Panc1 (cell line): ENCODE measurements around the gene NIT2. TPM values are rescaled to one million over a fixed set of nuclear protein-coding genes. Genes with fewer than 3 reads are reported as not detected.

Experiments
- ATAC-seq: fragments of 200-7000 bp; cut with Tn5 transposase; 2 replicates; pipeline ENCODE4 v1.9.1; 2020; ENCODE audit warnings: mild to moderate bottlenecking, moderate library complexity
- BruUV-seq: library from RNA; stranded (reverse); fragments of 400-500 nt; replicated peaks from 2 replicates; lab custom pipeline; 2021; lab: Mats Ljungman, UMichigan
- CTCF ChIA-PET: fragments of 300-600 bp; sonication (Branson Sonifier 250); formaldehyde crosslinking; loops from one replicate; lab custom pipeline; 2022; ENCODE audit warnings: antibody characterized with exemption; lab: Charles Lee
- POLR2A ChIA-PET: fragments of 300-600 bp; sonication (Branson Sonifier 250); formaldehyde crosslinking; loops from one replicate; lab custom pipeline; 2022; ENCODE audit warnings: antibody characterized with exemption; lab: Charles Lee
- DNase-seq: peaks from one replicate; pipeline ENCODE4 v3.0.0-alpha.2; 2010; ENCODE audit warnings: low read depth, low spot score
- H3K27ac ChIP-seq: 2 replicates; pipeline ENCODE4 v1.5.1; 2011; ENCODE audit warnings: mild to moderate bottlenecking, low read length, inconsistent platforms
- H3K27me3 ChIP-seq: fragments of 200-500 bp; sonication (Bioruptor generic); 2 replicates; pipeline ENCODE4 v1.6.0; 2014; ENCODE audit warnings: low read length, inconsistent platforms; ENCODE audit not compliant: control insufficient read depth, insufficient read depth
- H3K36me3 ChIP-seq: fragments of 200-500 bp; sonication (Bioruptor generic); 2 replicates; pipeline ENCODE4 v1.5.1; 2014; ENCODE audit warnings: inconsistent platforms, mild to moderate bottlenecking, low read length, moderate library complexity; ENCODE audit not compliant: control insufficient read depth, insufficient read depth
- H3K4me1 ChIP-seq: 2 replicates; pipeline ENCODE4 v1.5.1; 2011; ENCODE audit warnings: inconsistent platforms, mild to moderate bottlenecking, low read length, moderate library complexity; ENCODE audit not compliant: control insufficient read depth, insufficient read depth
- H3K4me3 ChIP-seq, 2 experiments: 2 replicates each; pipeline ENCODE4 v1.5.1; 2011 to 2012; ENCODE audit warnings: low read depth in 2 of 2, low read length in 2 of 2, mild to moderate bottlenecking in 2 of 2, inconsistent platforms in 1 of 2, moderate library complexity in 1 of 2
- H3K9me3 ChIP-seq: fragments of 200-500 bp; sonication (Bioruptor generic); 2 replicates; pipeline ENCODE4 v1.5.1; 2014; ENCODE audit warnings: low read depth, mild to moderate bottlenecking, inconsistent platforms, low read length, moderate library complexity; ENCODE audit not compliant: control insufficient read depth, insufficient read depth
- CTCF ChIP-seq: fragments of 450-650 bp; IDR thresholded peaks from 2 replicates; pipeline ENCODE4 v1.5.1; 2017; ENCODE audit warnings: mild to moderate bottlenecking
- POLR2AphosphoS5 ChIP-seq: IDR thresholded peaks from 2 replicates; pipeline ENCODE4 v1.6.1; 2012; ENCODE audit warnings: mild to moderate bottlenecking, low read depth, low read length, moderate library complexity
- SIN3A ChIP-seq: IDR thresholded peaks from 2 replicates; pipeline ENCODE4 v1.6.1; 2012; ENCODE audit warnings: low read depth, mild to moderate bottlenecking, low read length, moderate library complexity, borderline replicate concordance; ENCODE audit not compliant: insufficient read depth
- TCF7L2 ChIP-seq: IDR thresholded peaks from 2 replicates; pipeline ENCODE4 v1.6.1; 2011; ENCODE audit warnings: mild to moderate bottlenecking, low read depth, low read length, inconsistent platforms
- in situ Hi-C: cut with HindIII; loops from 2 replicates; pipeline ENCODE4 v1.10.0; 2016; ENCODE audit warnings: low sequenced_read_pairs, low pct_unique_long_range_greater_than_20kb
- intact Hi-C: fragments of 100-400 bp; cut with micrococcal nuclease; formaldehyde crosslinking; loops from one replicate; pipeline ENCODE4 v1.10.0; 2022; ENCODE audit not compliant: unreplicated experiment
- total RNA-seq: library from RNA; stranded (reverse); gene quantifications from one replicate; pipeline ENCODE4 v1.2.1, GENCODE V29; 2021; ENCODE audit not compliant: unreplicated experiment
- TF ChIP-seq, protein P1 (sequence below), 2 experiments: IDR thresholded peaks; 2 replicates each; pipeline ENCODE4 v1.6.1; 2011 to 2012; ENCODE audit warnings: low read depth in 2 of 2, control low read depth in 1 of 2, low read length in 1 of 2, mild to moderate bottlenecking in 1 of 2, moderate library complexity in 1 of 2; ENCODE audit not compliant: insufficient read depth in 1 of 2

NIT2 gene
- total RNA-seq, 1 experiment from 2014 or later: 97.2 TPM

DNA sequence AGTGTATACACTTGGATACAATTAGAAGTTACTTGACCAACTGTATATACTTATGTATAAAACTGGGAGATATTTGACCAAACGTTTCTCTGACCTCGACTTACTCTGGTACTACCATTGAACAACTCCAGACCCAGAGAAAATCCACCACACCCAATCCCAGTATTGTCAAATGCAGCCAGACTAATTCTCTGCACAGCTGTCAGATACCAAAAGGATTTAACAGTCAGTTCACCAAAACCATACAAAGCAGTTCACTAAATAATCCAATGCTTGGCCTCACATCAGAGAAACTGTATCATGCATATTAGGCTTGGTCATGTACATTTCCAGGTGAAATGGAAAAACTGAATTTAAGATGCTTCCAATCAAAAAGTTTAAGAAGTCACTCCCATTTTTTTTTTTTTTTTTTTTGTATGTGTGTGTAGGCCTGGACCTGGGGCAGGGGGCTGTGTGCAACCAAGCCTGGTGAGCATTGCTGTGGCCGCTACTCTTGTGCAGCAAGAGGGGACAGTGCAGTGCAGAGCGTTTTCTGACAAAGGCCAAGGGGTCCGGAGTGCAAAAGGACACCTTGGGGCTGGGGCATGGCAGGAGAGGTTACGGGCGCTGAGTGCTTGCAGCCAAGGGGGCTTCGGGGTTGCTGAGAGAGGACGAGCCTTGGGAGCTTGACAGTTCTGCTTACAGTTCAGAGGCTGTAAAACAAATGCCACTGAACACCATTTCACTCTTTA is 64.9 kb downstream of the NIT2 start:
- peak overlapping the region; percentile 74 to 87 for H3K4me3 ChIP-seq
- intact Hi-C loops: loop anchor here (10.0 kb wide), 1 partner anchor 195 kb away; no protein-coding TSS in a partner anchor
- BruUV-seq: TSS peak; percentile 71
- in situ Hi-C loops: no loop called here
- ChIA-PET CTCF (no interaction called here), POLR2A (interaction anchor here (0.7 kb wide), 1 partner anchor 43 kb away, joined by 4 read pairs; no protein-coding TSS in a partner anchor)
- no peak for DNase-seq
- H3K9me3 ChIP-seq: no peaks in the 10 kb centered on the region
- peak overlapping the region; percentile 98 for H3K27ac ChIP-seq
- ATAC-seq: no peak
- H3K4me1 ChIP-seq: peaks cover 15% of the 10 kb centered on the region; the same call in 1 of the 2 replicates
- H3K36me3 ChIP-seq: no peaks in the 10 kb centered on the region; the same call in 1 of the 2 replicates
- TF ChIP-seq SIN3A (no peak), TCF7L2 (no peak), POLR2AphosphoS5 (no peak), CTCF (no peak)
- TF ChIP-seq, protein P1, sequence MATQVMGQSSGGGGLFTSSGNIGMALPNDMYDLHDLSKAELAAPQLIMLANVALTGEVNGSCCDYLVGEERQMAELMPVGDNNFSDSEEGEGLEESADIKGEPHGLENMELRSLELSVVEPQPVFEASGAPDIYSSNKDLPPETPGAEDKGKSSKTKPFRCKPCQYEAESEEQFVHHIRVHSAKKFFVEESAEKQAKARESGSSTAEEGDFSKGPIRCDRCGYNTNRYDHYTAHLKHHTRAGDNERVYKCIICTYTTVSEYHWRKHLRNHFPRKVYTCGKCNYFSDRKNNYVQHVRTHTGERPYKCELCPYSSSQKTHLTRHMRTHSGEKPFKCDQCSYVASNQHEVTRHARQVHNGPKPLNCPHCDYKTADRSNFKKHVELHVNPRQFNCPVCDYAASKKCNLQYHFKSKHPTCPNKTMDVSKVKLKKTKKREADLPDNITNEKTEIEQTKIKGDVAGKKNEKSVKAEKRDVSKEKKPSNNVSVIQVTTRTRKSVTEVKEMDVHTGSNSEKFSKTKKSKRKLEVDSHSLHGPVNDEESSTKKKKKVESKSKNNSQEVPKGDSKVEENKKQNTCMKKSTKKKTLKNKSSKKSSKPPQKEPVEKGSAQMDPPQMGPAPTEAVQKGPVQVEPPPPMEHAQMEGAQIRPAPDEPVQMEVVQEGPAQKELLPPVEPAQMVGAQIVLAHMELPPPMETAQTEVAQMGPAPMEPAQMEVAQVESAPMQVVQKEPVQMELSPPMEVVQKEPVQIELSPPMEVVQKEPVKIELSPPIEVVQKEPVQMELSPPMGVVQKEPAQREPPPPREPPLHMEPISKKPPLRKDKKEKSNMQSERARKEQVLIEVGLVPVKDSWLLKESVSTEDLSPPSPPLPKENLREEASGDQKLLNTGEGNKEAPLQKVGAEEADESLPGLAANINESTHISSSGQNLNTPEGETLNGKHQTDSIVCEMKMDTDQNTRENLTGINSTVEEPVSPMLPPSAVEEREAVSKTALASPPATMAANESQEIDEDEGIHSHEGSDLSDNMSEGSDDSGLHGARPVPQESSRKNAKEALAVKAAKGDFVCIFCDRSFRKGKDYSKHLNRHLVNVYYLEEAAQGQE (IDR thresholded peaks at IDR 0.05; ENCODE audit: insufficient read depth in 1 of 2, low read depth in 2 of 2, low read length in 1 of 2): no peak
- H3K27me3 ChIP-seq: no peaks in the 10 kb centered on the region

DNA sequence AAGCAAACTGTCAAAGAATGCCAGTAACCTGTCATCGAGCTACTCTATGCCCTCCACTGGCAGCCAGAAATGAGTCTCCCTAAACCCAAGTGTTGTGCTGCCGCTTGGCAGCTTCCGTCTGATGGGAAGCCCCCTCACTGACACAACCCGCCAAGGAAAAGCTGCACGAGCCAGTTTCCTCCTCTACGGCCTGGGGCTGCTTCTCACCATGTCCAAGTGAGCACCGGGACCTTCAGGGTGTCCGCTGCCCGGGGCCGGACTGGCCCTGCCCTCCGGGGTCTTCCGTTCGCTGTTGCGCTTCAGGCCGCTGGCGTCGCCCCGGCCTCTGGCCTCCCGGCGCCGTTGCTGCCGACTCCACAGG is 65.8 kb downstream of the NIT2 start:
- DNase-seq (no peak), ATAC-seq (peak; percentile 6)
- TF ChIP-seq SIN3A (no peak), POLR2AphosphoS5 (no peak), TCF7L2 (no peak), CTCF (no peak)
- TF ChIP-seq, protein P1 (IDR thresholded peaks at IDR 0.05; ENCODE audit: insufficient read depth in 1 of 2, low read depth in 2 of 2, low read length in 1 of 2): no peak
- Histone ChIP-seq H3K4me3 (peak overlapping the region; percentile 74 to 87), H3K27ac (peak overlapping the region; percentile 98), H3K4me1 (peaks cover 15% of the 10 kb centered on the region; the same call in 1 of the 2 replicates), H3K9me3 (no peaks in the 10 kb centered on the region), H3K27me3 (no peaks in the 10 kb centered on the region), H3K36me3 (no peaks in the 10 kb centered on the region; the same call in 1 of the 2 replicates)
- intact Hi-C loops: loop anchor here (10.0 kb wide), 1 partner anchor 194 kb away; no protein-coding TSS in a partner anchor
- POLR2A ChIA-PET: interaction anchor here (0.7 kb wide), 1 partner anchor 9 kb away, joined by 3 read pairs; no protein-coding TSS in a partner anchor
- CTCF ChIA-PET: no interaction called here
- in situ Hi-C loops: no loop called here
- no TSS peak for BruUV-seq
